ENCODE data around the gene FAM209A.
"Not testable (repeated sequence)": the region's sequence is repeated elsewhere in the genome, so short reads cannot be mapped to it uniquely, and the experiment has no call there.

Gene FAM209A

DNA sequence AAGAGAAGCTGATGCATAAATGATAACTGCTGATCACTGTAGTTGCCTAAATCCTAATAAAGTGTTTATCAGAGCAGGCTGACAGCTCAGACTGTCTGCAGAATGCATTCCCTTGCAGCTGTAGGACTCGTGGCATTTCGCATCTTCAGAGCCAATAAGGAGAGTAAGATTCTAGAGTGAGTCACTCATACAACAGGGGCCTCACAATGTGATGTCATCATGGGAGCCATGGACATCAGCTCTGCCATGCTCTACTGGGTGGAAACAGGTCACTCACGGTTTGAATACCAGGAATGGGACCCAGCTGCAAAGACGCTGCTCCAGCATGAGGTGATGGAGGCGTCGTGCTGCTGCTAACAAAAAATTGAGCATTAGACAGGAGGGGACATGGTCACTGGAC, 15.9 kb downstream of the FAM209A start:
- DNase-seq (ENCODE audit: low spot score), result no peak

DNA sequence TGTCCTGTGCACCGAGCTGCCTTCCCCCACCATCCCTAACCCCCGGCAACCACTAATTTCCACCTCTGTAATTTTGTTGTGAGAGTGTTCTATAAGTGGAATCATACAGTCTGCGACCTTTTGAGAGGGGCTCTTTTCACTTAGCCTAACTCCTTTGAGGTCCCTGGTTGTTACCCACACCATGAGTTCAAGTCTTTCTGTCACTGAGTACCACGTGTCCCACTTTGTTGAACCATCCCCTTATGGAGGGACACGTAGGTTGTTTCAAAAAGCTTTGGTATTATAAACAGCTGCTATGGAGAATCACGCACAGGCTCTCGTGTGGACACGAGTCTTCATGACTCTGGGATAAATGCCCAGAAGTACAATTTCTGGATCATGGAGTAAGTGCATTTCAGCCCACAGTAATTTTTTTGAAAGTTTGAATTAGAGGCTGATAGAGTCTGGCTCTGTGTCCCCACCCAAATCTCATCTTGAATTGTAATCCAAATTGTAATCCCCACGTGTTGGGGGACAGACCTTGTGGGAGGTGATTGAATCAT, 18.0 kb downstream of the FAM209A start:
- peak; percentile 14 for DNase-seq (ENCODE audit: low spot score)

DNA sequence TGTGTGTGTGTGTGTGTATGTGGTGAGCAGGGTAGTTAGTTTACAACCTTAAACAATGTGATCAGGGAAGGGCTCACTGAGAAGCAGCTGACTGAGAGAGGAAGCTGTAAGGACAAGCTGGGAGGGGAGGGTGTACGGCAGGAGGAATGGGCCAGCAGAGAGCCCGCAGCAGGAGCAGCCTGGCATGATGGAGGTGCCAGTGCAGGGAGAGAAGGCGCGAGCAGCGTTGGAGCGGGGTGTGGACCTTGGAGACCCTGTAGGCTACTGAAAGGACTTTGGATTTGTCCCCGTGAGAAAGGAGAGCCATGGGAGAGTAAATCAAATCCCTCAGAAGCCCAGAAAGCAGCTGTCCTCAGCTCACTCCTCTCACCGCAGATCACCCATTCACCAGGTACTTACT, 27.0 kb downstream of the FAM209A start:
- no peak for DNase-seq (ENCODE audit: low spot score)

DNA sequence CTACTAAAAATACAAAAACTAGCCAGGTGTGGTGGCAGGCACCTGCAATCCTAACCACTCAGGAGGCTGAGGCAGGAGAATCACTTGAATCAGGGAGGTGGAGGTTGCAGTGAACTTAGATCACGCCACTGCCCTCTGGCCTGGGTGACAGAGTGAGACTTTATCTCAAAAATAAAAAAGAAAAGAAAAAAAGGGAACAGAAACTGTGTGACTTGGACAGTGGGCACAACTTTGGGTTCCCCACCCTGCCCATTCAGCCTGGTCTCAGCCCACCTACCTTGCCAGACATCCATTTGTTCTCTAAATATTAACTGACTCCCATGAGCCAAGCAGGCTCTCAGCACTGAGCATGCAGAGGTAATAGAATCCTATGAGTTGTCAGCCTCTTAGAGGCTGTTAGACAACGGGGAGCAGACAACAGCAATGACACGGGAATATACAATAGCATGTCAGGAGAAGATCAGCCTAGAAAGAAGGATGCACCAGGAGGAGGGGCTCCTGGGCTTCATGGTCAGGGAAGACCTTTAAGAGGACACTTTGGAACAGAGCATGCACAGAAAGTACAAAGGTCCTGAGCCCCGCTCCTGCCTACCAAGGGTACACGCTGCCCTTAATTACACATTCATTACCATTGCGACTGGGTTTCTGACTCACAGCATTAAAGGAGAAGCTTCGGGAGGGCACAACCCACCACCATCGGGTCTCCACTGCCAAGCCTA, 28.5 kb downstream of the FAM209A start:
- no peak for DNase-seq (ENCODE audit: low spot score)

DNA sequence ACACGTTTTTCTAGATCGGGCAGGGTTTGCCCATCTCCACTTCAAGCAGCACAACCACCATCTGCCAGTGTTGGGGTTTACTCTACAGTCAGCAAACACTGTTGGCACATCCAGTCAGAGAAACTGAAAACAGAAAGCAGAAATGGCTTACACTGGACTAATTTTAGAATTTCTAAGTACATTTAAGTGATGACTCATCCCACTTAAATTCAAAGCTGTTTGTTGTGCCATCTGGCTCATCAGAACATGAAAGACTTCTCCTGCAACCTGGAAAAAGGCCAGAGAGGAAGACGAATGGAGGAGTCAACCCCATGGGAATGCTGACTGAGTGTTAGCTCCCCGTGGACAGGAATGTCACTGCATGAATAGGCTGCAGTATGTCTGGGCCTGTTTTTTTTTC, 30.3 kb downstream of the FAM209A start:
- DNase-seq (ENCODE audit: low spot score), result peak; percentile 86

DNA sequence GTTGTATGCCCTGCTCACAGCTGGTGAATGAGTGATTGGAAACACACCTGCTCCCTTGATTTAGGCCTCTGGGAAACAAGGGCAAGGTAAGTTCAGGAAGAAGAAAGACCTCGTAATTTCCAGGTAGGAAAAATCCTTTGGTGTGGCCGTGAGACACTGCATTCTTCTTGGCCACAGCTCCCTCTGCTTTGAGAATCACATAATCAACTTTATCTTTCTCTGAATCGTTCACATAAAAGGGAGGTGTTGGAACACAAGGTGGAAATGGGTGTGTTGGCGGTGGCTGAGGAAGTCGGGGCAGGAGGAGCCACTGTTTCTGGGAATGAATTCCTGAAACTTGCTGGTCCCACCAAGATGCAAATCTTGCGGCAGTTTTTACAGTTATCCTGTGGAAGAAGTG, 34.4 kb downstream of the FAM209A start:
- DNase-seq (ENCODE audit: low spot score), result no peak

DNA sequence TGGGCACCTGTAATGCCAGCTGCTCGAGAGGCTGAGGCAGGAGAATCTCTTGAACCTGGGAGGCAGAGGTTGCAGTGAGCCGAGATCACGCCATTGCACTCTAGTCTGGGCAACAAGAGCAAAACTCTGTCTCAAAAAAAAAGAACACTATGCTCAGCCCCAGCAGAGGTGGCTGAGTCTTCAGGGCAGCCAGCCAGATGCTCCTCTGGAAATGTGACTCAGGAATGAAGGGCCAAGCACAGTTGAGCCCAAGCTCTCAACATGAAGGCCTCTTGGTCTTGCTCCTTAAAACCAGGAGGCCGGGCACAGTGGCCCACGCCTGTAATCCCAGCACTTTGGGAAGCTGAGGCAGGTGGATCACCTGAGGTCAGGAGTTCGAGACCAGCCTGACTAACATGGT, 40.0 kb downstream of the FAM209A start:
- DNase-seq (ENCODE audit: low spot score), result not testable (repeated sequence)

DNA sequence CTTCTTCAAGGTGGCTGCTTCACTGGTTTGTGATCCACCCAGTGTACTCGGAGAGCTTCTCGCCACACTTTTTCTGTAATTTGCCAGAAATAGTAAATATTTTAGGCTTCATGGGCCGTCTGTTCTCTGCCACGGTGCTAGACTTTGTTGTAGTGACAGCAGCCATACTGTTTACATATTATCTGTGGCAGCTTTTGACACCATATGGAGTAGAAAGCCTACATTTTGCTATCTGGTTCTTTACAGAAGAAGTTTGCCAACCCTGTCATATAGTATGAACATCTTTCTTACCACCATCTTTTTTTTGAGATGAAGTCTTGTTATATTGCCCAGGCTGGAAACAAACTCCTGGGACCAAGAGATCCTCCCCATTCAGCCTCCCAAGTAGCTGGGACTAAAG, 41.0 kb downstream of the FAM209A start:
- no peak for DNase-seq (ENCODE audit: low spot score)

DNA sequence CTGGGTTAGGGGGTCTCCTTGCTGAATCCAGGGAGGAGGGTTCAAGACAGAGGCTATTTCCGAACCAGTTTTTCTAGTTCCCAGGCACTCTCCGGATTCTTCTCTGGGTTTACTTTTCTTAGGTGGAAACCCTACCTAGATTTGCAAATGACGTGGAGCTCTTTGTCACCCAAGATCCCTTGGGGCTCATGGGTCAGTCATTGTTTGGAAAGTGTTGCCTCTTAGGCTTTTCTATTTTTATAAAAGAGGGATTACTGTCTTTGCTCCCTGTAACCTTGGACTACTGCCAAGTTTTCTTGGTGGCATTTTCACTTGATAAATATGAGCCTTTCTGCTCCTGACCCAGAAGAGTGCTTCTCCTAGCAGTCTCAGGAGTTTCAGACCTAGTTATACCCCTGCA, 42.1 kb downstream of the FAM209A start:
- DNase-seq (ENCODE audit: low spot score), result no peak

DNA sequence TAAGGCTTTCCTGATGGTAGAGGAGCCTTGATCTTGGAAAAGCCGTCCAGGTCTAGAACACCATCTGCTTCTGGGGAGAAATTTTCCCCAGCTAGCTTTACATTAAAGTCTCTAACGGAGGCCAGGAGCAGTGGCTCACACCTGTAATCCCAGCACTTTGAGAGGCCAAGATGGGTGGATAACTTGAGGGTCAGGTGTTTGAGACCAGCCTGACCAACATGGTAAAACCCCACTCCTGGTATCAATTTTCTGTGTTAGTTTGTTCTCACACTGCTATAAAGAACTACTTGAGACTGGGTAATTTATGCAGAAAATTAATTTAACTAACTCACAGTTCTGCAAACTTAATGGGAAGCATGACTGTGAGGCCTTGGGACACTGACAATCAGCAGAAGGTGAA, 46.3 kb downstream of the FAM209A start:
- no peak for DNase-seq (ENCODE audit: low spot score)

DNA sequence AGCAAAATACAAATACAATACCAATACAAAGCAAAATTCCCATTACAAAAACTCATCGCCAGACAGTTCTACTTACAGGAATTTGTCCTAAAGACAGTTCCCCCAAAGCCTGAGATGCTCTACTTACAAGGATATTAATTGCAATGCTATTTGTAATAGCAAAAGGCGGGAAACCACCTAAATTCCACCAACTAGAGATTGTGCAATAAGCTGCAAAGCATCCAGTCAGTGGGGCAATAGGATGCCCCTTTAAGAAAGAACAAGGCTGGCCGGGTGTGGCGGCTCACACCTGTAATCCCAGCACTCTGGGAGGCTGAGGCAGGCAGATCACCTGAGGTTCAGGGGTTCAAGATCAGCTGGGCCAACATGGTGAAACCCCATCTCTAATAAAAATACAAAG, 47.6 kb downstream of the FAM209A start:
- DNase-seq (ENCODE audit: low spot score), result no peak

DNA sequence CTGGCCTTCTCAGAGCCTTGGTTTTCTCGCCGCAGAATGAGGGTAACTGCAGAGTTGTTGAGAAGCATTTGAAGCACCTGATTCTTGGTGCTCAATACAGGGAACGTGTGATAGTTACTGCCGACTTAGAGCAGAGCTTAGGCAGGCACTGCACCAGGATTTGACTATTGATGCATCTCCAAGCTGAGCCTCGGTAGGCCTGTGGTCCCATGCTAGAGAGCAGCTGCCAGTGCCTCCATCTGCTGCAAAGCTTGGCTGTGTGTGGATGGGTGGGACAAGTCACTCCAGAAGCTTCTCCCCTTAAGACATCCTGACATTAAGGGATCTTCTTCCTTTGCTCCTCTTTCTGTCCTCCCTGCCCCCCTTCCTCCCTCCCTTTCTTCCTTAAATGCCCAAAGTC, 49.4 kb downstream of the FAM209A start:
- no peak for DNase-seq (ENCODE audit: low spot score)

DNA sequence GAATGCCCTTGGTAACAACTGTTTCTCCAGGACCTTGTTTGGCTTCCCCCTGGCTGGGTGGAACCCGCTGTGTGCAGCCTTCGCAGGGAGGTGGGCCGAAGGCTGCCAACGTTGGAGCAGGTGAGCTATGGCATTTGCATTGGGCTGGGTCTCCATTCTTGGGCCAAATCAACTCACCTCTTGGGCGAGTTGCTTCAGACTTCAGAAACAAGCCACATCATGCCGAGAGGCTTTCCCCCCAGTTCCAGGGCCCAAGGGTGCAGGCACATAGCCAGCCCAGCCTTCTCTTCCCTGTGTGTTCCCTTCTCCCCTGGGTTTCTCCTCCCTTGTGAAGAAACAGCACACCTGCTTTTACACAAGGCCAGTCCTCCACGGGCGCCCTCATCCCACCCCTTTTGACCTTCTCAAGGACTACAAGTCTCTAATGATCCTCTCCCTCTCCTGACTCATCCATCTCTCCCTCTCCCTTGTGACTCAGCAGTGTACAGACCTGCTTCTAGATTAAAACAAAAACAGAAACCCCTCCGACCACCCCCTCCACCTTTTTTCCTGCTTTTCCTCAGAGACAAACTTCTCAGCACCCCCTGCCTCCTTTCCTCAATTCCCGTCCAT, 50.1 kb downstream of the FAM209A start:
- no peak for DNase-seq (ENCODE audit: low spot score)

DNA sequence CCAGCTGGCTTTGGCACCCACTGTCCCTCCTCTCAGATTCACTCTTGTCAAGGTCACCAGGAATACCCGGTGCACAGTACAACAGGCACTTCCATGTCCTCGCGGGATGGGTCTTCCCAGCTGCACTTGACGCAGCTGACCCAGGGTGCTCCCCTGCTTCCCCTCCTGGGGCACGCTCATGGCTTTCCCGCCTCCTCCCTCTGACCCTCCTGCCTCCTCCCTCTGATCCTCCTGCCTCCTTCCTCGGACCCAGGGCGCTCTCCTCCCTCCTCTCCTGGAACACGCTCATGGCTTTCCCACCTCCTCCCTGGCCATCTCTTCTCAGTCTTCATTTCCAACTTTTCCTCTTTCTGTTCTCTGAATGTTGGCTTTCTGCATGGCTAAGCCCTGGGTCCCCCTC, 50.6 kb downstream of the FAM209A start:
- DNase-seq (ENCODE audit: low spot score), result no peak

Measured in GM03348 (cell line).